HG03025 (cell line): ENCODE measurements around the gene PPOX.

ENCODE experiments used
- ATAC-seq: cut with Tn5 transposase; IDR thresholded peaks from one replicate; pipeline ENCODE4 v1.9.1; 2021; ENCODE audit warnings: mild to moderate bottlenecking, moderate library complexity; ENCODE audit not compliant: unreplicated experiment, low FRiP score

The PPOX gene

GRCh38 chr1:161145832-161146231 lies 20.4 kb upstream of the PPOX start:
- ATAC-seq = no peak

- ATAC-seq = no peak
These were observed 13.1 kb upstream of the PPOX start for GRCh38 chr1:161153176-161153575.

- ATAC-seq = no peak
These were observed 12.4 kb upstream of the PPOX start, which contains the start of gene UFC1 for GRCh38 chr1:161153682-161154337. Gene UFC1, plus strand, starts transcription at chr1:161153978. Its CDS starts 20 bp downstream, at chr1:161153998.

GRCh38 chr1:161157867-161158266 lies 8.4 kb upstream of the PPOX start:
- no peak for ATAC-seq

- ATAC-seq = no peak
These were observed 7.8 kb upstream of the PPOX start for GRCh38 chr1:161158316-161159010.

GRCh38 chr1:161159087-161159912 lies 6.9 kb upstream of the PPOX start, which contains the start of gene USP21:
Gene USP21, plus strand, starts transcription at chr1:161159500. Its CDS starts 1,141 bp downstream, at chr1:161160641.
- ATAC-seq = peak; percentile 76

GRCh38 chr1:161159913-161160243 lies 6.3 kb upstream of the PPOX start:
- ATAC-seq = no peak

GRCh38 chr1:161160671-161161145 lies 5.5 kb upstream of the PPOX start:
- ATAC-seq = no peak

GRCh38 chr1:161161652-161162051 lies 4.6 kb upstream of the PPOX start:
- ATAC-seq = no peak

GRCh38 chr1:161162052-161162451 lies 4.2 kb upstream of the PPOX start:
- ATAC-seq = no peak

GRCh38 chr1:161162806-161163205 lies 3.4 kb upstream of the PPOX start:
- no peak for ATAC-seq

GRCh38 chr1:161163793-161164192 lies 2.4 kb upstream of the PPOX start:
- no peak for ATAC-seq

GRCh38 chr1:161164901-161165610 lies 1.2 kb upstream of the PPOX start:
- no peak for ATAC-seq

- ATAC-seq = no peak
These were observed 683 bp downstream of the PPOX start for GRCh38 chr1:161166669-161167548.

GRCh38 chr1:161168906-161169305 lies 2.7 kb downstream of the PPOX start:
- ATAC-seq = no peak

GRCh38 chr1:161171191-161171590 lies 5.0 kb downstream of the PPOX start:
- ATAC-seq = no peak

- ATAC-seq = no peak
These were observed 5.5 kb downstream of the PPOX start for GRCh38 chr1:161171696-161172095.

- no peak for ATAC-seq
These were observed 6.1 kb downstream of the PPOX start for GRCh38 chr1:161172349-161172748.

- no peak for ATAC-seq
These were observed 6.7 kb downstream of the PPOX start for GRCh38 chr1:161172776-161173376.
